ENCODE measurements around the gene TOP2B.

DNA sequence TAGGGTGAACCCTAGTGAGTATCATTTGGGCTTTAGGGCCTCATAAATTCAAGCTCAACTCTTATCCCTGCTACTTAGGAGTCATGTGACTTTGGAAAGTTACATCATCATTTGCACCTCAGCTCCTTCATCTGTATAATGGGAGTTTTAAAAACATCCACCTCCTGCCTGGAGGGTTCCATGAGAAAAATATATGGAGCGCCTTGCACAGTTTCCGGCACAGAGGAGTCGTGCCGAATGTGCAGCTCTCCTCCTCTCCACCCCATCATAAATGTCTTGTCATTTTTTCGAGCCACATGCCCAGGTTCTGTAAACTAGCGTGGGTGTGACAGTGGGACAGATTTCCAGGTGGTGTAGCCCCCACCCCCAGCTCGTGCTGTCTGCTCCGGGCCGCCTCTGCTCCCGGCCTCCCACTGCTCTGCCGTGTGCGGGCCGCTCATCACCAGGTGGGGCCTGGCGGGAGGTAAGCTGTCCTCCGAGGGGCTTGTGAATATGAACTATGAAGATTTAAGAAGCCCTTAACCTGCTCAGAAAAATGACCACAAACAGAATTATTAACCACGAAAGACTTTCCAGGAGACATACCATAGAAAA, 90.4 kb downstream of the TOP2B start:
- TF ChIP-seq, protein P1, sequence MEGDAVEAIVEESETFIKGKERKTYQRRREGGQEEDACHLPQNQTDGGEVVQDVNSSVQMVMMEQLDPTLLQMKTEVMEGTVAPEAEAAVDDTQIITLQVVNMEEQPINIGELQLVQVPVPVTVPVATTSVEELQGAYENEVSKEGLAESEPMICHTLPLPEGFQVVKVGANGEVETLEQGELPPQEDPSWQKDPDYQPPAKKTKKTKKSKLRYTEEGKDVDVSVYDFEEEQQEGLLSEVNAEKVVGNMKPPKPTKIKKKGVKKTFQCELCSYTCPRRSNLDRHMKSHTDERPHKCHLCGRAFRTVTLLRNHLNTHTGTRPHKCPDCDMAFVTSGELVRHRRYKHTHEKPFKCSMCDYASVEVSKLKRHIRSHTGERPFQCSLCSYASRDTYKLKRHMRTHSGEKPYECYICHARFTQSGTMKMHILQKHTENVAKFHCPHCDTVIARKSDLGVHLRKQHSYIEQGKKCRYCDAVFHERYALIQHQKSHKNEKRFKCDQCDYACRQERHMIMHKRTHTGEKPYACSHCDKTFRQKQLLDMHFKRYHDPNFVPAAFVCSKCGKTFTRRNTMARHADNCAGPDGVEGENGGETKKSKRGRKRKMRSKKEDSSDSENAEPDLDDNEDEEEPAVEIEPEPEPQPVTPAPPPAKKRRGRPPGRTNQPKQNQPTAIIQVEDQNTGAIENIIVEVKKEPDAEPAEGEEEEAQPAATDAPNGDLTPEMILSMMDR (IDR thresholded peaks at IDR 0.05), result no peak
- TF ChIP-seq POLR2A (IDR thresholded peaks at IDR 0.05), result no peak

Measured in uterus (tissue), 2 donors.